SIG-M5 (cell line): ENCODE measurements around the gene LENEP.

Source experiments
- DNase-seq: peaks from one replicate; lab custom pipeline; 2025; lab: John Stamatoyannopoulos, UW

The LENEP gene, protein sequence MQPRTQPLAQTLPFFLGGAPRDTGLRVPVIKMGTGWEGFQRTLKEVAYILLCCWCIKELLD

DNA sequence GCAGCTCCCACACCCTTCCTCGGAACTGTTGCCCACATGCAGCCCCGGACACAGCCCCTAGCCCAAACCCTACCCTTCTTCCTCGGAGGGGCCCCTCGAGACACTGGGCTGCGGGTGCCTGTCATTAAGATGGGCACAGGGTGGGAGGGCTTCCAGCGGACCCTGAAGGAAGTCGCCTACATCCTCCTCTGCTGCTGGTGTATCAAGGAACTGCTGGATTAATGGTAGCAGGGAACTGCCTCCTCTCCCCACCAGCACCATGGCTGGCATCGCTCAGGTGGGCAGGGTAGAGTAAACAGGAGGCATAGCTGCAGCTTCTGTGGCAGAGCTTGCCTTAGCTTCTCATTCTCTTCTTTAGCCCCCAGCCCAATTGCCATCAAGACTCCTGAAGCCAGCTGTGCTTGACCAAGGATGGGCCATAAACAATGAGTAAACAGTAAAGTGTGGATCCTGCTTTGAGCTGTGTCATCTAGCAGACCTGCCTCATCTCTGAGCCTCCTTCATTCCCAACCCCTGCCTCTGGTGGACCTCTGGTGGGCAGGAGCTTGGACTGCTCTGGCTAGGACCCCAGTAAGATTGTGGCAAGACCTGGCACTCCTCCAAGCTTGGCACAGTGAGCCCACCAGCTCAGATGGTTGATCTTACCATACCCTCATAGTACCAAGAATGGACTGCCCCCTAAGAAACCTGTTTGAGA lies at the start of gene LENEP:
LENEP (plus strand) TSS at position 15 of the 697 bp plus-strand sequence; CDS start at position 37, 22 bp downstream.
- no peak for DNase-seq

DNA sequence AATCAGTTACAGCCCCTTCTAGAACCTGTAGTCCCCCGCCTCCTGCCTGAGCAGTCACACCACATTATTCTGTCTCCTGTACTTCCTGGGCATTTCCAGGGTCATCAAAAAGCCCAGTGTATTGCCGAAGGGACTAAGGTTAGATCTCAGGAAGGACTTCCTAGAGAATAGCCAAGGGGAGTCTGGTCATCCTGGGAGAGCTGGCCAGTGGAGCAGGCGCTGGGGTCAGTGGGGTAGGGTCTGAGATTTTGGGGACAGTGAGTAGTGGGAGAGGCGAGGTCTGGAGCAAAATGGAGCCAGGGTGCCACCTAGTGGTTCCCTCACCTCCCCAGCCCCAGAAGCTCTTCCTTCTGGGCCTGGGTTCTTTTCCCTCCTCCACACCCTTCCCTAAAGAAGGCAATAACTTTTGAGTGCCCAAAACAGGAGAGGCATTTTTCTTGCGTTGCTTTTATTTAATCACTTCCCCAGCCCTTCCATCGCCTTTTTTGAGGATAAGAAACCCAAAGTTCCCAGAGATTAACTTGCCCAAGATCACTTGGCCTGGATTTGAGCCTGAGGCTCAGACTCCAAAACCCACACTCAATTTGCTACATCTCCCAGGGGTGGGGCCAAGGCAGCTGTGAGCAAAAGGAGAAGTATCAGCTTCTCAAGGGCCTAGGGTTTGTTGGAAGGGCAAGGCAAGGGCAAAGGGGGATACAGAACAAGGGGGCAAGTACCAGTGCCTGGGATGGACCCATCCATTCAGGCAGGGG lies 49.6 kb upstream of the LENEP start:
- no peak for DNase-seq

DNA sequence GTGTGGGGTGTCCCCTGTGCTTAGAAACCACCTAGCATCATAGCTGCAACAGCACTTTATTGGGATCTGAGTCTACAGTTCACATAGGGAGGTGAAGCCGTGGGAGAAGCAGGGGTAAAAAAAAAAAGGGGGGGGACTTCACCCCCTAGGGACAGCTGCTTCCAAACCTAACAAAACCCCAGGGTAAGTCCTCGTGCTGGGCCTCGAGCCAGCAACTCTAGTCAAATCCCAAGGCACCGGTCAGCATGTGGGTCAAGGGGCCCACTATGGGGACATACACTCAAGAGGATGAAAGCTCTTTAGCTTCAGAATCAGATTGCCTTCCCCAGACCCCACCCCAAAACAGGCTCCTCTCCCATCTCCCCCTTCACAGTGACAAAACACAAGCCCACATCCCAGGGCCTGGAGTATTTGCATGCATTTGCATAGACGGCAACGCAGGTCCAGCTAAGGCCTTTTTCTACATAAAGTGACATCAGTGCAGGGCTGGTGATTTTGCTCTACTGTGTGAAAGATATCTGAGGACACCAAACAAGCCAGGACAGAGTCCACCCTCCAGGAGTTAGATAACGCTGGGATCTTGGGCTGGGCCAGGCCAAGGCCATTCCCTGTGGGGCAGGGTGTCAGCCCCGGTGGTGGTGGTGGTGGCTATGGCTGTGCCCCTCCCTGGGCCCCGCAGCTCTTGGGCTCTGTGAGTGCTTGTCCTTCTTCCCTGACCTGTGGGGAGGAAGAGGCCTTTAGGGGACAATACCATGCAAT lies 48.8 kb upstream of the LENEP start:
- no peak for DNase-seq

DNA sequence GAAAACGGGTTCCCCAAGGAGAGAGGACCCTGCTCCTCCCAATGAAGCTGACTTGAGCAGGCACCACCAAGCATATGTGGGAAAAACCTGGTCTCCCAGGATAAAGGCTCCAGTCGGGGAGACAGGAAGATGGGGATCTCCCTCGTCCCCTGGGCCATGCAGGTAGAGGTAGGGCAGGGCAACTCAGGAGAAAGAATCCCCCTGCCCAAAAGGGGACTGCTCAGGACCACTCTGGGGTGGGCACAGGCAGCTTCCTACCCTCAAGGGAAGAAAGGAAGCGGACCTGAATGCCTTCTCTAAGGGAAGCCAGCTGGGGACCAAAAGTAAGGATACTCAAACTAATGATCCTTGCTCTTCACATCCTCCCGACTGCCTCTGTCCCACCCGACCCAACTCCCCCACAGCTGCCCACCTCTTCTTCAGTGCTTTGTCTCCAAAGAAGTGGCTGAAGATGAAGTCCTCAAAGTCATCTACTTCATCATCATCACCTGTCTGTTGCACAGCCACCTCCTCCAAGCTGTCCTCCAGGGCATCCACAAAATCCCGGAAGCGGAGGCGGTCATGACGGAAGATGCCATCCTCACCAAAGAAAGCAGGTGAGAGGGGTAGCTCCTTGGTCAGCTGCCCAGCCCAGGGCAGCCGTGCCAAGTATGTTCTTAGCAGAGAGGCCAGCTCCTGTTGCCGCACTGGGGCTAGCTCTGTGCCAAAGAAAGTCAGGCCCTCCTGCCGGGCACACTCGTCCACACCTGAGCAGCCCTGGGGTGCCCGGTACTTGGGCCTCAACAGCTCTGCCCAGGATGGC lies 48.0 kb upstream of the LENEP start:
- DNase-seq = no peak

DNA sequence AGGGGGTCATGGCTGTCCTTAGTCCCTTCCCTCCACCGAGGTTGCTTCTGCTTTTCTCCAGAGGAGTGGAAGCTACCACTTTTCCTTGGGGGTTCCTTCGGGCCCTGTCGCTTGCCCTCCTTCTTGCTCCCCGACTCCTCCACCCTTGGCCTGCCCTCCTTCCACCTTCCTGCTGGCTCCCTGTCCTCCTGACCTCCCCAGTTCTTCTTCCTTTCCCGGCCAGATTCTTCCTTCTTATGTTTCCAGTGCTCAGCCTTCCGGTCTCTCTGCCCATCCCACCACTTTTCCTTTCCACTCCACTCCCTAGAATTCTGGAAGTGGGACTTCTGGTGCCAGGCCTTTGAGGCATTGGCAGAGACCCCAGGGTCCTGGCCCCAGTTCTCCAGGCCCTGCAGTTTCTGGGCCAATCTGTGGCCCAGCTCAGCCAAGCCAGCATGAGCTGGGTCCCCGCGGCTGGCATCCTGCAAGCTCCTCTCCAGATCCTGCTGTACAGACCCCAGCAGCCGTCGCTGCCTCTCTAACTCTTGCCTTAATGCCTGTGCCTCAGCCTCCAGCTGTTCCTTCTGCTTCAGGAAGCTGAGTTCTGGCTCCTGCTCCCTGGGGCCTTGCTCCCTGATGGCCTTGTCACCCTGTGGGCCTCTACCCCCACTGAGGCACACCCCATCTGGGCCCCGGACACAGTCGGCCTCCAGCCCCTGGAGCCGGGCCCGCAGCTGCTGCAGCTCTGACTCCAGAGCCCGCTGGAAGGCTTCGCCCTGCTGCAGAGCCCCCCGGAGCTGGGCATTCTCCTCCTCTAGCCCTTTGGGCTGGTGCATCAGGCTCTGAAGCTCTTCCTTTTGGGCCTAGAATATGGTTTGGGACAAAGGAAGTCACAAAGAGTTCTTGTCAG lies 47.2 kb upstream of the LENEP start:
- no peak for DNase-seq

DNA sequence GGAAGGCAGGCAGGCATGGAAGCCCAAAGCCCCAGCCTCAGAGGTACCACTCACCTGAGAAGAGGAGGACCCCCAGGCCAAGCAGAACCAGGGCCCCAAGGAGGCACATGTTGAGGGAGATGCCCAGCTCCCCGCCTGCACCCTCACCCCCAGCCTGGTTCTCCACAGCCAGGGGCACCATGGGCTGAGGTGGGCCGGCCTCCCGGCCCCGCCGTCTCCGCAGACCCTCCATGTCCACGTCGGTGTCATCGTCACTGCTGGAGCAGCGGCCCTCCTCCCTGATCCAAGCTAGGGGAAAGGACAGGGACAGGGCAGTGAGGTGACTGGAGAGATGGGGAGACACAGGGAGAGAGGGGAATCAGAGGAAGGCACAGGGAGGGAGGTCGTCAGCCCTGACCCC lies 45.3 kb upstream of the LENEP start:
- no peak for DNase-seq

DNA sequence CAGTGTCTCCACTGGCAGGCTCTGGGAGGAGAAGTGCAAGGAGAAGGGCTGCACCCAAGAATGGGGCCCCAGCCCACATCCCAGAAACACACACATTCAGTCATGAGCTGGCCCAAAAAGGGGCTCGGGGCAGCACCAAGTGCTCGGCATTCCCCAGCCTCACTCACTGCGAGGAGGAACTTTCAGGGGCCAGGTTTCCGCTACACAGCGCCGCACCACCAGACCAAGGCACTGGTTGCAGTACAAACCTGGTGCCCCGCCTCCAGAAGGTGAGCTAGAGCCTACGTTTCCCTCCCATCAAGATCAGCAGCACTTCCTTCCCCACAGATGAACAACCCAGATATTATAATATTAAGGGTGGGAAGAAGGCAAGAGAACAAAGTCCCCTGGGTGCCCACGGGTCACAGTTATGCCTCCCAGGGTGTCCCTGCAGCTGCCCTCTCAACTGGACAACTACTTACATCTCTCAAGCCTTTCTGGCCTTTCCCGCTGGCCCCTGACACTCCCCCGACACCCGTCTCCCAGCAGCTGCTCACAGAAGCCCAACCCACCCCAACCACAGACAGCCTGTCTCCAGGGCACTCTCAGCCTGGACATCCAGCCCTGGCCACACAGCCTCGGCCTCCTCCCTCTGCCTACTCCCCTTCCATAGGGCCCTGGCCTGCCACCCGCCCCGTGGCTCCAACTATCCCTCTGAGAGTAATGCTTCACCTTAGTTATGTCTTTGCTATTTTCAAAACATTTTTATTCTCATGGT lies 41.3 kb upstream of the LENEP start:
- DNase-seq = no peak

DNA sequence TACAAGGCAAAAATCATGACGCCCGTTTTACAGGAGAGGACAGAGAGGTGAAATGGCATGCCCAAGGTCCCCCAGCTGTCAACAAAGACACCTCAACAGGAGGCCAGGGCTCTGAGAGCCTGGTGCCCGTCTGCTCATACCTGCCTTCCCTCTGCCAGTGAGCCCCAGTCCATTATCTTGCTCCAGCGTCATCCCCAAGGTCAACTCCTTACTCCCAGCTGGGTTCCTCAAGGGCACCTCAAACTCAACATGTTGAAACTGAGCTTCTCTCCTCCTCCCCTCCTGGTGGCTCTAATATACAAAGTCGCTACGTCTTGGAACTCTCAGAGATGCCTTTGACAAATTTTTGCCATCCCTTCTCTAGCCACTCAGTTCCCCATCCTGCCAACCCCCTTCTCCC lies 40.7 kb upstream of the LENEP start:
- DNase-seq = no peak

DNA sequence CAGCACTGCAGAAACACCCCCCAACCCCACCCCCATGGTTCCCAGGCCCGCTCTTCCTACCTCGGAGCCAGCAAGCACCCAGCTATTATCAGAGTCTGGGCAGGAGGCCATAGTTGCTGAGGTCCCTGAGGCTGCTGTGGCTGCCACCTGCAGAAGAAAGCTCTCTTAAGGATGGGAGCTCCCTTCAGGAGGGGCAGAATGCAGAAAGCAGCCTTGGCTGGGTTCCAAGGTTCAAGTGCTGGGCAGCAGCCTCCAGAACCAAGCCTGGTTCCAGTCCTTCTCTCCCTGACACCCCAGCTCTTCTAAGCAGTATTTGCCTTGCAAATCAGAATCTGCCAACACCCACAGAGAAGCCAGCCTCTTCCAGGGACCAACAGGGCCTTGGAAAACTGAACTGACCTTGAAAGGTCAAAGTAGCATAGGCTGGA lies 39.8 kb upstream of the LENEP start:
- no peak for DNase-seq

DNA sequence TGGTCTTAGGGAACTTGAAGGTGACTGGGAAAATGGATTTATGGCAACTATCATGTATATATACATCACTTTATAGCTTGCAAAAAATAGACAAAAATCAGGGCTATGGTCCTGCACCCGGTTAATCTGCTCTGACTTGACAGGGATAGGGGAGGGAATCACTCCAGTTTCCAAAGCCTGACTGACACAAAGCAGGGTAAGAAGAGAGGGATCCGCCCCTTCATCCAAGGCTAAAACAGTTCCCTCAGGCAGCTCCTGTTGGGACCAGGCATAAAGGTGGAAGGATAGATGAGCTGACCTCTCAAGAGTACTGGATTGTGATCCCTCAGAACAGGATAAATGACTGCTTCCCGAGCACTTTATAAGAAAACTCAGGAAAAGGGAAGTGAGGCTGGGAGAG lies 38.8 kb upstream of the LENEP start:
- DNase-seq = no peak

DNA sequence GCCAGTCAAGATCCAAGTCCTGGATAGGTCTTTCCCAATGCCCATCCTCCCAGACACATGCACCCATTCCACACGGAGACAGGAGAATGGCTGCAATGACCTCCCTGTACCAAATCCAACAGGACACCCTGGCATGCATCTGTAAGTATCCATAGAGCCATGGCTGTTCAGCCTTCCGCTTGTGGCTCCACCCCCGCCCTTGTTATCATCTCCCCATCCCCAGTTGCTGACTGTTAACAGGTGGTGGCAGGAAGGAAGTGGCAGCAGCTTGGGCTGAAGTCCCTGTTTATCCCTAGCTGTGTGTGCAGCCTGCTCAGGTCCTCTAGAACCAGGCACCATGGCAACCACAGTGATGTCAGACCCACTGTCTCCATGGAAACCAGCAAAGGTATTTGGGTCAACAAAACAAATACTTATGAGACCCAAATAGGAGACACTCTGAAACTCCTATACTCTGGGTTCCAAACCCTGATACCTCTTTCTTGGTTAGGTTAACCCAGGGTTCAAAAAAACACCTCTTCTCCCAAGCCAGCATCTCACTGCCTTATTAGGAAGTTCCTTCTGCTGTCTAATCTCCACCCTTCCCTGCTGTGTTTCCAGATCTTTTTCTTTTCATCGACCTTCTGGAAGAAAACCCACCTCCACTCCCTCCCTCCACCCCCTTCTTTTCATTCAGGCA lies 38.2 kb upstream of the LENEP start:
- DNase-seq = no peak

DNA sequence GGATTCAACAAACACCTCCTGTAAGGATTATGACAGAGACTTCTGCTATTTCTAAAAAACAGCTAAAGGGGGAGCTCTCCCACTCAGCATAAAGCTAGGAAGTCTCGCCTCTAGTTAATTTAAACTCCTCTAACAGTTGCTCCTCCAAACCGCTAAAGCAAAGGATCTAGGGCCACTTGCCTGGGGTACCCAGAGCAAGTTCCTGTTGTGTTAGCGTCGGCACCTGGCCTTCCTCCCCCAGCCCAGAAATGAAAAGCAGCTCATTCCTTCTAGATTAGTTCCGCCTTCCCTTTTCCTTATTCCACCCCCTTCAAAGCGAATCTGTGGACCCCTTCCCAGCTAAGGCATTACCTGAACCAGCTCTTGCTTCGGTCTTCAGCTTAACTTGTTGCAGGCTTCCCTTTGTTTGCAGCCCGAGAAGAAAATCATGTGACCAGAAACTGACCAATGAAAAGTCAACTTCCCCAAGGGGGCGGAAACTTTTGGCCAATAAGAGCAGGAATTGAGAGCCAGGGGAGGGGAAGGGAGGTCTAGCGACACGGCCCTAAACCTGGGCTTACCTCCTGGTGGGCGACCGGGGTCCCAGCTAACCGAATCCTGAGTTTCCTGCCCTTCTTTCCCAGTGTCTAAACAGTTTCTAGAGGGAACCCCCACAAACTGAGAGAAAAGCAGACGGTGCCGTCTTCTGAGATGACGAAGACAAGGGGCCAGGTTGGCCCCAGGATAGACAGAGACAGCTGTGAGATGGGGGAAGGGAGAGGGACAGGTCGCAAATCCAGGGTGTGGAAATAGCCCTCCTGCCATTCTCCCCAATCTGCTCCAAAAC lies 37.5 kb upstream of the LENEP start, which contains the start of gene PBXIP1:
PBXIP1 (minus strand) TSS at position 382 of the 826 bp plus-strand sequence. CDS start 2,378 bp downstream, outside the sequence.
- peak; percentile 50 for DNase-seq

DNA sequence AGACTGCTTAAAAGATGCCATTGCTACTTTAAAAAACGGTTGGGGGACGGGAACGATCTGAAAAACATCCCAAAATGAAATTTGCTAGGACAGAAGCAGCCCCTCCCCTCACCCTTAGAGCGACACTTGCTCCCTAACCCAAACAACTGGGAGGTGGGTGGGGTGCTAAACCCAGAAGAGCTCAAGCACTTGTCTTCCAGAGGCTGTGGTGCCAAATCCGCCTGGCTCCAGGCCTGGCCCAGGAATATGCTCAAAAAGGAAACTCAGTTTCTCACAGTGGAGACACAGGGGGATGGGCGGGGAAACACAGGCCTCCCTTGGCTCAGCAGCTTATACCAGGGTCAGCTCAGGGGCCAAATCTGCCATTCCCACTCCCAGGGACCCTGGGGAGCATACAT lies 36.8 kb upstream of the LENEP start:
- DNase-seq = no peak

DNA sequence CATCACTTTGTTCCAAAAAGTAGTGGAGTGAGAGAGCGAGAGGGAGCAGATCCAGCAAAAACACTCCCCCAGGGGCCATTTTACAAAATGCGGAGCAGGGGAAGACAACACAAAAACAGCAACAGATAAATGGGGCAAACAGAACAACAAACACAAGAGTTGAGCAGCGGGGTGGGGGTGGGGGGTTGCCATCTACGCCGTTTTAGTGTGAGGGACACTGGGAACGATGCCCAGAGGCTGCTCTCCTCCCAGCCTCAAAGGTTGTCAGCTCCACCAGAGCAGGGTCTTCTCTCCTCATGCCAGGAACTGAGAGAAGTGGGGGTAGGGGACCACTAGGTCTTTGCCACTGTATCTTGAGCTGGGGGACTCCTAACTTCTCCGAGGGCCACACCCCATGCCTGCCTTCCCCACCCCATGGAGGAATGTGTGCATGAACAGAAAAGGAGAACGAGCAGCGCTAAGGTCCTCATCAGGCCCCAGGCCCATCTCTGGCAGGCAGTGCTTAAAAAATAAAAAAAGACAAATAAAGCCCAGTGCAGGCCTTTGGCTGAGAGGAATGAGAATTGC lies 36.2 kb upstream of the LENEP start:
- no peak for DNase-seq

DNA sequence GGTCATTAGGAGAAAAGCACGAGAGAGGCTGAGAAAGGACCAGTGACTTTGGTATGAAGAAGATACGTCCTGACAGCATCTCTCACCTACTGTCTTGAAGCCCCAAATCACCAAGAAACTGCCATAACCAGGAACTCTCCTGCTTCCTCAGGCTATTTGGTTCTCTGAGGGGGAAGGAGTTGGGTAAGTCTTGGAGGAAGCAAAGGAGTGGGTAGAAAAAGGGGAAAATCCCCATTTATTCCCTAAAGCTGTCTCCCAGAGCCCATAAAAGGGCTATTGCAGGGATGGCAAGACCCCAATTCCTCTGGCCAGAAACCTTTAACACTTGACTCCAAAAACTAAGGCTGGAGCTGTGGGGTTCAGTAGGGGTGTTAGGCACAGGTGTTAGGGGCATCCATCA lies 35.4 kb upstream of the LENEP start:
- no peak for DNase-seq

DNA sequence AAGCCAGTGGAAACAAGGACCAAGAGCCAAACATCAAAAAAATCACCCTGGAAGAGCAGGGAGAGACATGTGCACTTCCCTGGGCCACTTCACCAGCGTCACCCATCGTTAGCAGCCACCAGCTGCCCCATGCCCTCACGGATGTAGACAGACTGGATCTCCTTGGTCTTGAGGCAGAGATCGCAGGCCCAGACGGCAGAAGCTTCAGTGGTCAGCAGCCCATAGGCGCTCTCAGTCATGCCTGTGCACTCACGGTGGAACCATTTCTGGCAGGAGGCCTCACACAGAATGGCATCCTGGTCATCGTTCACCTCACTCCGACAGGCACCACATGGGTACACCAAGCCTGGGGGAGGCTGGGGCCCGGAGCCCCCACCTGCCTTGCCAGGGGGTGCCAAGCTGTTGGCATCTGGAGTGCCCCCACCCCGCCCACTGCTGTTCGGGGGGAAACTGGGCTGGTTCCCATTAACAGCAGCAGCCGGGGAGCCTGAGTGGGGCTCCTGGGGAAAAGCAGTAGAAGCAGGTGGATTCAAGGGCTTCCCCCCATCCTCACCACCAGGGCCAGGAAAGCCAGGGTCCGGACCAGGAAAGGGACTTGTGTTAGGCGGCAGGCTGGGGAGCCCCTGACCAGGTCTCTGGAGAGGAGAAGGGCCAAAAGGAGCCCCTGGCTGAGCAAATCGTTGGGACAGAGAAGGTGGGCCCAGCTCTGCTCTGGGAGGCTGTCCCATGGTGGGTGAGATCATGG lies 34.5 kb upstream of the LENEP start:
- DNase-seq = no peak

DNA sequence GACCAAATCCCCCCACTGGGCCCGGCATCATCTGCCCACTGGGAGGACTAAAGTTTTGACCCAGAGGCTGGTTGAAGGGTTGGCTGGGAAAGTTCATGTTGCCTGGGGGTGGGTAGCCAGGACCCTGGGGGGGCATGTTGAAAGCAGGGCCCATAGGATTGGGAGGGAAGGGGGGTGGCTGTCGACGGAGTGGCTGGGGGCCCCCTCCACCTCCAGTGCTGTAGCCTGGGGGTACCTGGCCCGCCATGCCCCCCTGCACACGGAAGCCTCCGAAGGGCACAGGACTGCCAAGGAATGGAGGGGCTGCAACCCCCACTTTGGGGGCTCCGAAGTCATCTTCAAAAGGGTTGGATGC lies 34.0 kb upstream of the LENEP start:
- no peak for DNase-seq
